ENCODE data around the gene FBXW4. TPM values are rescaled to one million over a fixed set of nuclear protein-coding genes. Genes with fewer than 3 reads are reported as not detected.
"Not testable (repeated sequence)": the region's sequence is repeated elsewhere in the genome, so short reads cannot be mapped to it uniquely, and the experiment has no call there.

Gene FBXW4
- total and polyA plus RNA-seq, 8 donors = 36.6 to 95.3 (median 42.6) TPM

DNA sequence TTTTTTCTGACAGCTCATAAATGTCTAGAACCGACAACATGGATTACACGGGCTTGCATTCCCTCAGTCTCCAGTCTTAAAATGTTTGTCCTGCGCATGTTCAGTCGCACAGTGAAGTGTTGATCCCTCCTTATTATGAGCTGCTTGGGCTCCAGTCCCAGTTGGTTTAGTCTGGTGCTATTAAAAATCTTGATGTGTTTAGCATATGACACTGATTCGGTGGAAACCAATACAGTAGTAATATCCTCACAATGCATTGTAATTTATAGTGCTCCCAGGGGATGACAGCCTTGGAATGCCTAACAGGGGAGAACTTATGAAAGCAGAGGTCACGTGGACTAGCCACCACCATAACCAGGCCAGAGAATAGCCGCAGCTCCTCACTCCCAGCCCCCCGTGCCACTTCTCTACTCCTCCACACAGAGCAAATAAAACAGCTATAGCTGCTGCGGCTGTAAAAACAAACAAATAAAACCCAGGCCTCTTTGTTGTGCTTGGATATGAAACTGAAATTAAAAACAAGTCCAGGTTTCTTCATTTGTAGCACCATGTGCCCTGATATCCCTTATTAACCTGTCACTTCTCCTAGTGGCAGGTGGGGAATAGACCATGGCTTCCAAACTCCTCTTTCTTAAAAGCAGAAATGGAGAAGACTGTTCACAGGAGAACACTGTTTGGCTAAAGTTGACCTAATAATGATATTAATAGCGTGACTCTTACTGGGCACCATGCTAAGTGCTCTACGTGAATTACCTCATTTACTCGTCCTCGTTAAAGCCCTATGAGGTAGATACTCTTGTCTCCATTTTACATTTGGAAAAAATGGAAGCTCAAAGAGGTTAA lies 99.2 kb downstream of the FBXW4 start:
- no peaks in the 10 kb centered on the region for H3K4me1 ChIP-seq
- 76 to 90% (median 84%) methylated on average over 13 of the region's 13 CpGs for WGBS, 5 donors
- DNase-seq = no peak

DNA sequence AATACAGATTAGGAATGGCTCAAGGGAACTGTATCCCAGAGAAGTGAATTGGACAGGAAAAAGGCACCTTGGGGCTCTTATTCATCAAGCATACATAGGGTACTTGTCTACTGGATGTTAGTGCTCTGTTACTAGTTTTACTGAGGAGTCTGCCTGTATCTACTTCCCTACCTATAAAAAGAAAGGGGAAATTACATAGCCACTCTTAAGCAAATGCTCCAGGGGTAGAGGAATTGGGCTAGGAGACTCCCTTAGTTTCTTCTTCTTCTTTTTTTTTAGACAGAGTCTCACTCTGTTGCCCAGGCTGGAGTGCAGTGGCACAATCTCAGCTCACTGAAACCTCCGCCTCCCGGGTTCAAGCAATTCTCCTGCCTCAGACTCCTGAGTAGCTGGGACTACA lies 101.6 kb downstream of the FBXW4 start:
- DNase-seq = not testable (repeated sequence)

More for the DNA sequence above, 99.2 kb downstream of the FBXW4 start:
- H3K36me3 ChIP-seq = peaks cover 0 to 23% (median 10%) of the 10 kb centered on the region in 4 donors
- H3K27me3 ChIP-seq = no peaks in the 10 kb centered on the region
- no peak overlapping the region for H3K27ac ChIP-seq
- no peak overlapping the region for H3K4me3 ChIP-seq
- no peak for TF ChIP-seq EP300 (IDR thresholded peaks at IDR 0.05)
- no peak for TF ChIP-seq POLR2AphosphoS5 (IDR thresholded peaks at IDR 0.05)
- TF ChIP-seq, protein P1, sequence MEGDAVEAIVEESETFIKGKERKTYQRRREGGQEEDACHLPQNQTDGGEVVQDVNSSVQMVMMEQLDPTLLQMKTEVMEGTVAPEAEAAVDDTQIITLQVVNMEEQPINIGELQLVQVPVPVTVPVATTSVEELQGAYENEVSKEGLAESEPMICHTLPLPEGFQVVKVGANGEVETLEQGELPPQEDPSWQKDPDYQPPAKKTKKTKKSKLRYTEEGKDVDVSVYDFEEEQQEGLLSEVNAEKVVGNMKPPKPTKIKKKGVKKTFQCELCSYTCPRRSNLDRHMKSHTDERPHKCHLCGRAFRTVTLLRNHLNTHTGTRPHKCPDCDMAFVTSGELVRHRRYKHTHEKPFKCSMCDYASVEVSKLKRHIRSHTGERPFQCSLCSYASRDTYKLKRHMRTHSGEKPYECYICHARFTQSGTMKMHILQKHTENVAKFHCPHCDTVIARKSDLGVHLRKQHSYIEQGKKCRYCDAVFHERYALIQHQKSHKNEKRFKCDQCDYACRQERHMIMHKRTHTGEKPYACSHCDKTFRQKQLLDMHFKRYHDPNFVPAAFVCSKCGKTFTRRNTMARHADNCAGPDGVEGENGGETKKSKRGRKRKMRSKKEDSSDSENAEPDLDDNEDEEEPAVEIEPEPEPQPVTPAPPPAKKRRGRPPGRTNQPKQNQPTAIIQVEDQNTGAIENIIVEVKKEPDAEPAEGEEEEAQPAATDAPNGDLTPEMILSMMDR (IDR thresholded peaks at IDR 0.05) = no peak
- TF ChIP-seq POLR2A (IDR thresholded peaks at IDR 0.05) = no peak
- H3K9me3 ChIP-seq = no peaks in the 10 kb centered on the region
- intact Hi-C loops (cut with DNase I; ENCODE audit: low total_unique reads) = no loop called here

GRCh38 chr10:101588879-101589278 lies 106.1 kb downstream of the FBXW4 start:
- Histone ChIP-seq H3K27ac (no peak overlapping the region), H3K27me3 (no peaks in the 10 kb centered on the region), H3K9me3 (no peaks in the 10 kb centered on the region), H3K36me3 (peaks cover 0 to 22% (median 21%) of the 10 kb centered on the region in 4 donors), H3K4me1 (peaks cover 18 to 34% (median 30%) of the 10 kb centered on the region in 4 donors), H3K4me3 (peak overlapping the region; percentile 82 to 98 (median 90))
- 35 to 44% (median 39%) methylated on average over 5 of the region's 5 CpGs for WGBS, 5 donors
- TF ChIP-seq EP300 (IDR thresholded peaks at IDR 0.05) = no peak
- no peak for TF ChIP-seq POLR2A (IDR thresholded peaks at IDR 0.05)
- no peak for TF ChIP-seq POLR2AphosphoS5 (IDR thresholded peaks at IDR 0.05)
- TF ChIP-seq, protein P1 (IDR thresholded peaks at IDR 0.05) = no peak
- DNase-seq = no peak
- intact Hi-C loops (cut with DNase I; ENCODE audit: low total_unique reads) = no loop called here

More for the DNA sequence above, 101.6 kb downstream of the FBXW4 start:
- H3K27me3 ChIP-seq; H3K27ac ChIP-seq; H3K9me3 ChIP-seq; intact Hi-C loops (cut with DNase I; ENCODE audit: low total_unique reads); H3K4me3 ChIP-seq: not testable (repeated sequence)
- WGBS, 5 donors = 64 to 99% (median 75%) methylated on average over 2 of the region's 2 CpGs
- Histone ChIP-seq H3K36me3 (peaks cover 0 to 16% (median 7%) of the 10 kb centered on the region in 4 donors), H3K4me1 (peaks cover 6 to 13% (median 11%) of the 10 kb centered on the region in 4 donors)

DNA sequence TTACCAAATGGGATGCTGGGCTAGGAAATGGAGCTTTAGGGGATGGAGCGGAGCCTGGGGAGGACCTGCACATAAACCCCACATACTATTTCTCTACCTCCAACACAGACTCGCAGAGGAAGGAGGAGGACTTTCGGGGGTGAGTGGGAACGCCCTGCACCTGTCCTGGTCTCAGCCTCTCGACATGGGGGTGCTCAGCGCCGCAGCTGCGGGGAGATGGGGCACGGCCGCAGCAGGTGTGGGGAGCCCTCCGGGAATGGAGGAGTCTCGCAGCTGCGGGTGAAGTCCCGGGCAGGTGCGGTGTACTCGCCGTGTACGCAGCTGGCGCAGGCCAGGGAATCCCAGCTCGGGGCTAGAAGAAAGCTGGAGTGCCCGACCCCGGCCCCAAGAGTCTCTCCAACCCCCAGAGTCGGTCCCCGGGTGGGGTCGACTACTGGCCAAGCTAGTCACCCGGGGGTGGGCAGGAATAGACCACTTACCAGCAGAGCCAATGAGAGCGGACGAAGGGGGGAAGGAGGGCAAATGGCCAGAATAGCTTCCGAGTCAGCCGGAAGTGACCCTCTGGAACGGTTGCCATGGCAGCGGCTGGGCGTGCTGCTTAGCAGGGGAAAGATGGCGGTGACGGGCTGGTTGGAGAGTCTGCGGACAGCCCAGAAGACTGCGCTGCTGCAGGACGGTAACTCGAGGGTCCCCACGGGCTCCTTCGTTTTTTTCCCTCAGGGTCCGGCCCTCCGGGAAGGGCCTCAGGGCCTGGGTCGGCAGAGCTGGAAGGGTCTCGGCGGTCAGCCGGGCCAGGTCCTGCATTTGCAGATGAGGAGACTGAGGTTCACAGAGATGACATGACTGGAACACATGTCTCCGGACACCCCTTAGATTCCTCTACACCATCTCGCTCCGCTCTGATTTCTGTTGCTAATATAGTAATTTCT lies 107.0 kb downstream of the FBXW4 start, which contains the start of the genes DPCD and POLL:
TSS of gene DPCD (plus strand) at position 597 of the 929 bp plus-strand sequence. CDS start at position 613, 16 bp downstream.
TSS of gene POLL (minus strand) at position 533 of the 929 bp plus-strand sequence. CDS start 897 bp downstream, outside the sequence.
- H3K27ac ChIP-seq = peak within 1 kb of the TSS; percentile 61 to 89 (median 79)
- peaks cover 18 to 34% (median 30%) of the 10 kb centered on the region in 4 donors for H3K4me1 ChIP-seq
- peak; percentile 98 to 99 for DNase-seq
- WGBS, 5 donors = 0 to 1% (median 1%) methylated on average over 39 to 50 of the region's 50 CpGs
- intact Hi-C loops (cut with DNase I; ENCODE audit: low total_unique reads) = no loop called here
- TF ChIP-seq POLR2A (IDR thresholded peaks at IDR 0.05) (no peak), POLR2AphosphoS5 (IDR thresholded peaks at IDR 0.05) (peak in 2 of 3 donors; percentile 55 to 81)
- peaks cover 8 to 31% (median 29%) of the 10 kb centered on the region in 4 donors for H3K36me3 ChIP-seq
- no peaks in the 10 kb centered on the region for H3K9me3 ChIP-seq
- peak within 1 kb of the TSS; percentile 82 to 98 (median 90) for H3K4me3 ChIP-seq
- no peaks in the 10 kb centered on the region for H3K27me3 ChIP-seq

DNA sequence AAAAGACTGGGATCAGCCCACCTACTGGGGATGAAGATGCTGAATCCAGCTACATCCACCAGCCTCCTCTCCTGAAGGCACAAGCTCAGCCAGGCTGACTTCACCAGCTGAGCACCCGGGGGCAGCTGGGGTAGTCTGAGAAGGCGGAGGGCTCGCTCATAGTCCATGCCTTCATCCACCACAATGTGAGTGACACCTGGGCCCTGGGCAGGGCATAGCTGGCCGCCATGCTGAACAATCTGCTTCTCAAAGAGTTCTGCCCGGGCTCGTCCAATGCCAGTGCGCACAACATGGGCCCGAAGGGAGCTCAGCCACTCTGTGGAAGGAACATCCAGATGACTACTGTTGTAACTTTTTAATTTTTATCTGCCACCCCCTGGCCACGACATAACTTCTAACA lies 109.1 kb downstream of the FBXW4 start:
- DNase-seq = no peak
- no peak for TF ChIP-seq POLR2AphosphoS5 (IDR thresholded peaks at IDR 0.05)
- TF ChIP-seq POLR2A (IDR thresholded peaks at IDR 0.05) = no peak
- TF ChIP-seq, protein P1 (IDR thresholded peaks at IDR 0.05) = no peak
- TF ChIP-seq EP300 (IDR thresholded peaks at IDR 0.05) = no peak

More for the DNA sequence above, 109.1 kb downstream of the FBXW4 start:
- Histone ChIP-seq H3K9me3 (no peaks in the 10 kb centered on the region), H3K4me3 (no peak overlapping the region), H3K4me1 (peaks cover 18 to 34% (median 30%) of the 10 kb centered on the region in 4 donors), H3K27me3 (no peaks in the 10 kb centered on the region), H3K36me3 (peaks cover 17 to 52% (median 50%) of the 10 kb centered on the region in 4 donors), H3K27ac (no peak overlapping the region)
- intact Hi-C loops (cut with DNase I; ENCODE audit: low total_unique reads) = no loop called here
- 92 to 98% (median 96%) methylated on average over 9 of the region's 9 CpGs for WGBS, 5 donors

Data from stomach (tissue), 9 donors.